Esophagus muscularis mucosa (tissue), 4 donors: Measurements from ENCODE around the gene GATAD2B. TPM values are rescaled to one million over a fixed set of nuclear protein-coding genes. Genes with fewer than 3 reads are reported as not detected.

Source experiments
- DNase-seq: peaks from one replicate; pipeline ENCODE4 v3.0.0-alpha.2; 2017; ENCODE audit errors: extremely low spot score
- H3K27ac ChIP-seq, 4 donors: fragments of 200-600 bp; sonication (generic); replicated peaks in 1 of 4; 1 replicate in 3 of 4; 2 replicates in 1 of 4; pipeline ENCODE4 v1.5.1; 2016 to 2019; ENCODE audit warnings: mild to moderate bottlenecking in 1 of 4
- H3K27me3 ChIP-seq, 4 donors: fragments of 200-600 bp; sonication (generic); one replicate each; pipeline versions ENCODE4 v1.5.1 to v1.6.0; 2016 to 2019
- H3K36me3 ChIP-seq, 4 donors: fragments of 200-600 bp; sonication (generic); one replicate each; pipeline ENCODE4 v1.5.1; 2016 to 2019
- H3K4me1 ChIP-seq, 4 donors: fragments of 200-600 bp; sonication (generic); one replicate each; pipeline ENCODE4 v1.5.1; 2016 to 2019
- H3K4me3 ChIP-seq, 4 donors: fragments of 200-600 bp; sonication (generic); 1 replicate in 2 of 4; 2 replicates in 2 of 4; pipeline ENCODE4 v1.5.1; 2016 to 2019; ENCODE audit warnings: mild to moderate bottlenecking in 4 of 4, moderate library complexity in 1 of 4
- H3K9me3 ChIP-seq, 4 donors: fragments of 200-600 bp; sonication (generic); 1 replicate in 3 of 4; 2 replicates in 1 of 4; pipeline ENCODE4 v1.5.1; 2016 to 2019
- CTCF ChIP-seq, 3 experiments: fragments of 200-600 bp in 2 of 3; fragments of 450-650 bp in 1 of 3; sonication (generic) in 2 of 3; IDR thresholded peaks; one replicate each; pipeline ENCODE4 v1.5.1; 2017 to 2019; ENCODE audit warnings: antibody characterized with exemption in 3 of 3, mild to moderate bottlenecking in 2 of 3, moderate library complexity in 1 of 3
- EP300 ChIP-seq: sonication (generic); formaldehyde crosslinking; IDR thresholded peaks from one replicate; pipeline ENCODE4 v1.6.1; 2017; ENCODE audit warnings: antibody characterized with exemption
- POLR2A ChIP-seq: fragments of 450-650 bp; IDR thresholded peaks from one replicate; pipeline ENCODE4 v1.6.1; 2017; ENCODE audit warnings: antibody characterized with exemption, moderate library complexity, mild to moderate bottlenecking, low read depth
- POLR2AphosphoS5 ChIP-seq, 2 donors: sonication (generic); formaldehyde crosslinking; IDR thresholded peaks; one replicate each; pipeline ENCODE4 v1.6.1; 2017; ENCODE audit warnings: antibody characterized with exemption in 2 of 2
- WGBS: methylation state at CpG from one replicate; pipeline ENCODE4 v1.1.5; 2018; 5-methylcytosine and 5-hydroxymethylcytosine counted together
- intact Hi-C: fragments of 100-400 bp; cut with DNase I; formaldehyde crosslinking; loops from one replicate; pipeline ENCODE4 v1.15.1; 2023
- total RNA-seq, 4 donors: library from RNA; depleted of rRNA; stranded (reverse); fragments of >200 nt; gene quantifications; one replicate each; pipeline versions ENCODE4 v1.1.0 to v1.2.1, GENCODE V29; 2016

The GATAD2B gene
- total RNA-seq, 4 donors from 2014 or later: 21.9 to 30.5 (median 26.4) TPM

GRCh38 chr1:153953859-153954365, 31.1 kb upstream of the GATAD2B start:
- TF ChIP-seq CTCF (IDR thresholded peaks at IDR 0.05) (no peak), POLR2AphosphoS5 (IDR thresholded peaks at IDR 0.05) (no peak), EP300 (no peak), POLR2A (no peak)

GRCh38 chr1:153951801-153952200, 29.0 kb upstream of the GATAD2B start:
- Histone ChIP-seq H3K9me3 (no peaks in the 10 kb centered on the region), H3K4me3 (no peak overlapping the region), H3K36me3 (peaks cover 57 to 81% (median 79%) of the 10 kb centered on the region in 4 donors), H3K27me3 (no peaks in the 10 kb centered on the region), H3K27ac (no peak overlapping the region), H3K4me1 (peaks cover 16 to 45% (median 37%) of the 10 kb centered on the region in 4 donors)
- intact Hi-C loops: no loop called here
- TF ChIP-seq POLR2A: no peak
- TF ChIP-seq EP300: no peak
- WGBS: 92% methylated on average over 2 of the region's 2 CpGs
- no peak for DNase-seq

More at GRCh38 chr1:153953859-153954365, 31.1 kb upstream of the GATAD2B start:
- H3K27me3 ChIP-seq: no peaks in the 10 kb centered on the region
- 78% methylated on average over 4 of the region's 4 CpGs for WGBS
- H3K9me3 ChIP-seq: no peaks in the 10 kb centered on the region
- H3K4me3 ChIP-seq: no peak overlapping the region
- DNase-seq: no peak
- peaks cover 24 to 50% (median 43%) of the 10 kb centered on the region in 4 donors for H3K4me1 ChIP-seq
- no peak overlapping the region for H3K27ac ChIP-seq
- peaks cover 44 to 60% (median 60%) of the 10 kb centered on the region in 4 donors for H3K36me3 ChIP-seq
- intact Hi-C loops: no loop called here

- TF ChIP-seq EP300 (no peak), POLR2A (no peak), POLR2AphosphoS5 (IDR thresholded peaks at IDR 0.05) (no peak), CTCF (IDR thresholded peaks at IDR 0.05) (no peak)
- intact Hi-C loops: no loop called here
Measured at GRCh38 chr1:153951183-153951582, 28.4 kb upstream of the GATAD2B start.

GRCh38 chr1:153946622-153947241, 24.0 kb upstream of the GATAD2B start, which contains the start of gene DENND4B:
DENND4B (minus strand) TSS chr1:153946718; CDS start chr1:153944374, 2,344 bp downstream.
- intact Hi-C loops: loop anchor here (2.0 to 10.0 kb wide), 3 partner anchors 41 to 150 kb away; partner anchors contain the start of gene RAB13
- 35% methylated on average over 6 of the region's 28 CpGs for WGBS
- peak; percentile 53 to 70 for TF ChIP-seq POLR2AphosphoS5 (IDR thresholded peaks at IDR 0.05)
- TF ChIP-seq EP300: no peak
- TF ChIP-seq POLR2A: no peak
- peak in 2 of 3 experiments; percentile 95 to 99 for TF ChIP-seq CTCF (IDR thresholded peaks at IDR 0.05)
- Histone ChIP-seq H3K4me1 (peaks cover 27 to 37% (median 29%) of the 10 kb centered on the region in 4 donors), H3K9me3 (no peaks in the 10 kb centered on the region), H3K27ac (peak within 1 kb of the TSS; percentile 98 to 100 (median 98)), H3K36me3 (peaks cover 38 to 74% (median 64%) of the 10 kb centered on the region in 4 donors), H3K27me3 (no peaks in the 10 kb centered on the region), H3K4me3 (peak within 1 kb of the TSS; percentile 78 to 98 (median 88))
- DNase-seq: no peak

More at GRCh38 chr1:153951183-153951582, 28.4 kb upstream of the GATAD2B start:
- H3K9me3 ChIP-seq: no peaks in the 10 kb centered on the region
- WGBS: 85% methylated on average over 11 of the region's 11 CpGs
- H3K4me3 ChIP-seq: no peak overlapping the region
- DNase-seq: no peak
- no peaks in the 10 kb centered on the region for H3K27me3 ChIP-seq
- H3K27ac ChIP-seq: no peak overlapping the region
- peaks cover 57 to 81% (median 79%) of the 10 kb centered on the region in 4 donors for H3K36me3 ChIP-seq
- peaks cover 12 to 42% (median 33%) of the 10 kb centered on the region in 4 donors for H3K4me1 ChIP-seq

- H3K4me3 ChIP-seq: peak overlapping the region; percentile 78 to 98 (median 88)
- DNase-seq: peak; percentile 96
- intact Hi-C loops: loop anchor here (2.0 to 10.0 kb wide), 3 partner anchors 41 to 149 kb away; partner anchors contain the start of gene RAB13
- H3K9me3 ChIP-seq: no peaks in the 10 kb centered on the region
- no peaks in the 10 kb centered on the region for H3K27me3 ChIP-seq
- peak overlapping the region; percentile 98 to 100 (median 98) for H3K27ac ChIP-seq
- H3K4me1 ChIP-seq: peaks cover 27 to 37% (median 29%) of the 10 kb centered on the region in 4 donors
- peaks cover 31 to 74% (median 64%) of the 10 kb centered on the region in 4 donors for H3K36me3 ChIP-seq
- no CpG with 5 or more reads among the region's 95 CpGs for WGBS
- TF ChIP-seq POLR2AphosphoS5 (IDR thresholded peaks at IDR 0.05) (peak; percentile 87 to 91), CTCF (IDR thresholded peaks at IDR 0.05) (no peak), POLR2A (peak; percentile 30), EP300 (no peak)
Measured at GRCh38 chr1:153945795-153946621, 23.2 kb upstream of the GATAD2B start.
